ENCODE data around the gene WDPCP. TPM values are rescaled to one million over a fixed set of nuclear protein-coding genes. Genes with fewer than 3 reads are reported as not detected.

WDPCP gene
- total and polyA plus RNA-seq, 2 of the 8 experiments (the other 6 are each of a cell fraction or from before 2014, with no cell fraction given), result 9.3 to 25.8 TPM

DNA sequence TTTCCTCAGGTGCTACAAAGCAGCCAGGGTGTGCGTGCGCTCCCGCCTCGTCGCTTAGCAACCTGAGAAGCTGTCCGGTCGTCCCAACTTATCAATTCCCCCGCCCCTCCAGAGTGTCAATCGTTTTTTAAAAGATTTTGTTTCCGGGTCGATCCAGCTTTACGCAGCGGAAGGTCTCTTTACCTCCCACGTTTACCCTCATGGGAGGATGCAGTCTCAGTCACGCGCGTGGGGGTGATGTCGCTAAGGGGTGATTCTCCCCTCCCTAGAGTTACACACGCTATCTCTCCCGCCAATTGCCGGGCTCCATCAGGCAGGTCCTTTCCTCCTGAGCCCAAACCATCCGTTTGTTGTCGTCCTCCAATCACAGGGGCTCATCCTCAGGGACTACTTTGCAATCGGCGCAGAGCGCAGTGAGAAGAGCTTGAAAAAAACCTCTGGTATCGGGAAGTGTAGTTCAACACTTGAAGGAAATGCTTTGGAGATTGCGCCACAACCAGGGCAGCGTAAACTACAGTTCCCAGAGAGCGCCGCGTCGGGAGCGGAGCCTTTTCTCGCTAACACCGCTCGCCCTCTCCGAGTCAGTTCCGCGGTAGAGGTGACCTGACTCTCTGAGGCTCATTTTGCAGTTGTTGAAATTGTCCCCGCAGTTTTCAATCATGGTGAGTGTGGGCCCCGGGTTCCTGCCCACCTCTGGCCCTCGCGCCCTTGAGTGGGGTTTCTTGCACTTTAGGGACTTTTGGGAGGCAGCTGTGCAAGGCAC lies at the start of gene WDPCP, which contains the start of gene MDH1 (continued):
- TF ChIP-seq, protein P1, sequence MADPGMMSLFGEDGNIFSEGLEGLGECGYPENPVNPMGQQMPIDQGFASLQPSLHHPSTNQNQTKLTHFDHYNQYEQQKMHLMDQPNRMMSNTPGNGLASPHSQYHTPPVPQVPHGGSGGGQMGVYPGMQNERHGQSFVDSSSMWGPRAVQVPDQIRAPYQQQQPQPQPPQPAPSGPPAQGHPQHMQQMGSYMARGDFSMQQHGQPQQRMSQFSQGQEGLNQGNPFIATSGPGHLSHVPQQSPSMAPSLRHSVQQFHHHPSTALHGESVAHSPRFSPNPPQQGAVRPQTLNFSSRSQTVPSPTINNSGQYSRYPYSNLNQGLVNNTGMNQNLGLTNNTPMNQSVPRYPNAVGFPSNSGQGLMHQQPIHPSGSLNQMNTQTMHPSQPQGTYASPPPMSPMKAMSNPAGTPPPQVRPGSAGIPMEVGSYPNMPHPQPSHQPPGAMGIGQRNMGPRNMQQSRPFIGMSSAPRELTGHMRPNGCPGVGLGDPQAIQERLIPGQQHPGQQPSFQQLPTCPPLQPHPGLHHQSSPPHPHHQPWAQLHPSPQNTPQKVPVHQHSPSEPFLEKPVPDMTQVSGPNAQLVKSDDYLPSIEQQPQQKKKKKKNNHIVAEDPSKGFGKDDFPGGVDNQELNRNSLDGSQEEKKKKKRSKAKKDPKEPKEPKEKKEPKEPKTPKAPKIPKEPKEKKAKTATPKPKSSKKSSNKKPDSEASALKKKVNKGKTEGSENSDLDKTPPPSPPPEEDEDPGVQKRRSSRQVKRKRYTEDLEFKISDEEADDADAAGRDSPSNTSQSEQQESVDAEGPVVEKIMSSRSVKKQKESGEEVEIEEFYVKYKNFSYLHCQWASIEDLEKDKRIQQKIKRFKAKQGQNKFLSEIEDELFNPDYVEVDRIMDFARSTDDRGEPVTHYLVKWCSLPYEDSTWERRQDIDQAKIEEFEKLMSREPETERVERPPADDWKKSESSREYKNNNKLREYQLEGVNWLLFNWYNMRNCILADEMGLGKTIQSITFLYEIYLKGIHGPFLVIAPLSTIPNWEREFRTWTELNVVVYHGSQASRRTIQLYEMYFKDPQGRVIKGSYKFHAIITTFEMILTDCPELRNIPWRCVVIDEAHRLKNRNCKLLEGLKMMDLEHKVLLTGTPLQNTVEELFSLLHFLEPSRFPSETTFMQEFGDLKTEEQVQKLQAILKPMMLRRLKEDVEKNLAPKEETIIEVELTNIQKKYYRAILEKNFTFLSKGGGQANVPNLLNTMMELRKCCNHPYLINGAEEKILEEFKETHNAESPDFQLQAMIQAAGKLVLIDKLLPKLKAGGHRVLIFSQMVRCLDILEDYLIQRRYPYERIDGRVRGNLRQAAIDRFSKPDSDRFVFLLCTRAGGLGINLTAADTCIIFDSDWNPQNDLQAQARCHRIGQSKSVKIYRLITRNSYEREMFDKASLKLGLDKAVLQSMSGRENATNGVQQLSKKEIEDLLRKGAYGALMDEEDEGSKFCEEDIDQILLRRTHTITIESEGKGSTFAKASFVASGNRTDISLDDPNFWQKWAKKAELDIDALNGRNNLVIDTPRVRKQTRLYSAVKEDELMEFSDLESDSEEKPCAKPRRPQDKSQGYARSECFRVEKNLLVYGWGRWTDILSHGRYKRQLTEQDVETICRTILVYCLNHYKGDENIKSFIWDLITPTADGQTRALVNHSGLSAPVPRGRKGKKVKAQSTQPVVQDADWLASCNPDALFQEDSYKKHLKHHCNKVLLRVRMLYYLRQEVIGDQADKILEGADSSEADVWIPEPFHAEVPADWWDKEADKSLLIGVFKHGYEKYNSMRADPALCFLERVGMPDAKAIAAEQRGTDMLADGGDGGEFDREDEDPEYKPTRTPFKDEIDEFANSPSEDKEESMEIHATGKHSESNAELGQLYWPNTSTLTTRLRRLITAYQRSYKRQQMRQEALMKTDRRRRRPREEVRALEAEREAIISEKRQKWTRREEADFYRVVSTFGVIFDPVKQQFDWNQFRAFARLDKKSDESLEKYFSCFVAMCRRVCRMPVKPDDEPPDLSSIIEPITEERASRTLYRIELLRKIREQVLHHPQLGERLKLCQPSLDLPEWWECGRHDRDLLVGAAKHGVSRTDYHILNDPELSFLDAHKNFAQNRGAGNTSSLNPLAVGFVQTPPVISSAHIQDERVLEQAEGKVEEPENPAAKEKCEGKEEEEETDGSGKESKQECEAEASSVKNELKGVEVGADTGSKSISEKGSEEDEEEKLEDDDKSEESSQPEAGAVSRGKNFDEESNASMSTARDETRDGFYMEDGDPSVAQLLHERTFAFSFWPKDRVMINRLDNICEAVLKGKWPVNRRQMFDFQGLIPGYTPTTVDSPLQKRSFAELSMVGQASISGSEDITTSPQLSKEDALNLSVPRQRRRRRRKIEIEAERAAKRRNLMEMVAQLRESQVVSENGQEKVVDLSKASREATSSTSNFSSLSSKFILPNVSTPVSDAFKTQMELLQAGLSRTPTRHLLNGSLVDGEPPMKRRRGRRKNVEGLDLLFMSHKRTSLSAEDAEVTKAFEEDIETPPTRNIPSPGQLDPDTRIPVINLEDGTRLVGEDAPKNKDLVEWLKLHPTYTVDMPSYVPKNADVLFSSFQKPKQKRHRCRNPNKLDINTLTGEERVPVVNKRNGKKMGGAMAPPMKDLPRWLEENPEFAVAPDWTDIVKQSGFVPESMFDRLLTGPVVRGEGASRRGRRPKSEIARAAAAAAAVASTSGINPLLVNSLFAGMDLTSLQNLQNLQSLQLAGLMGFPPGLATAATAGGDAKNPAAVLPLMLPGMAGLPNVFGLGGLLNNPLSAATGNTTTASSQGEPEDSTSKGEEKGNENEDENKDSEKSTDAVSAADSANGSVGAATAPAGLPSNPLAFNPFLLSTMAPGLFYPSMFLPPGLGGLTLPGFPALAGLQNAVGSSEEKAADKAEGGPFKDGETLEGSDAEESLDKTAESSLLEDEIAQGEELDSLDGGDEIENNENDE (IDR thresholded peaks at IDR 0.05; ENCODE audit: insufficient replicate concordance, low read length), result no peak
- TF ChIP-seq SP2 (IDR thresholded peaks at IDR 0.05; ENCODE audit: low read length) (no peak), HDAC2 (IDR thresholded peaks at IDR 0.05; ENCODE audit: borderline replicate concordance in 1 of 2, low read depth in 2 of 2, low read length in 2 of 2) (peak; percentile 73 to 87; a peak in 3 of 4 replicates), TBP (IDR thresholded peaks at IDR 0.05; ENCODE audit: low read depth, low read length) (peak; percentile 94), JUND (IDR thresholded peaks at IDR 0.05; ENCODE audit: low read length) (peak; percentile 51; the same call in 1 of the 2 replicates), SP1 (IDR thresholded peaks at IDR 0.05; ENCODE audit: low read depth, low read length) (peak; percentile 83), EP300 (IDR thresholded peaks at IDR 0.05; ENCODE audit: borderline replicate concordance in 1 of 2, low read depth in 2 of 2, low read length in 2 of 2) (0 out of 3 replicates have a peak, but pooled peaks of 1 of the 2 experiments have one; percentile 41), EGR1 (IDR thresholded peaks at IDR 0.05; ENCODE audit: borderline replicate concordance, low read depth, low read length) (no peak), TCF12 (IDR thresholded peaks at IDR 0.05; ENCODE audit: low read depth, low read length) (0 out of 2 replicates have a peak, but pooled peaks have one; percentile 2), JUN (IDR thresholded peaks at IDR 0.05; ENCODE audit: low read depth, low read length) (no peak)
